Stimulated activated CD8-positive, alpha-beta memory T cell treated with anti-CD3 and anti-CD28 coated beads, Interleukin-15, amount 100 ng/mL, for 4 hours (primary cell): ENCODE results near the gene IQCH.
"Not testable (repeated sequence)": the region's sequence is repeated elsewhere in the genome, so short reads cannot be mapped to it uniquely, and the experiment has no call there.

Source experiments
- DNase-seq, 2 donors: peaks; one replicate each; pipeline ENCODE4 v3.0.0-alpha.2; 2020; ENCODE audit warnings: low read depth in 2 of 2

Gene IQCH

DNA sequence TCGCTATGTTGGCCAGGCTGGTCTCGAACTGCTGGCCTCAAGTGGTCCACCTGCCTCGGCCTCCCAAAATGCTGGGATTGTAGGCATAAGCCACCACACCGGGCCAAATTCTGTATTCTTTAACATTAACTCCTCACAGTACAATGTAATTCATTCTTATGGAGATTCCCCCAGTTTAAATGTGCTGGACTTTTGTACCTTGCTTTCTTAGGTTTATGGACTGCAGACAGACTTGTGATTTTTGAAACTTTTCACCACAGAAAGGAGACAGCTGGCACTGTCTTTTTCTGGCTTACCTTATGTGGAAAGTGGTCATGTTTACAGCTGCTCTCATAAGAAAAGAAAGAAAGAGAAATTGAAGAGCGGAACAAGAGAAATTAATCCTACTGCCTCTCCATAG, 103.8 kb downstream of the IQCH start:
- no peak for DNase-seq

DNA sequence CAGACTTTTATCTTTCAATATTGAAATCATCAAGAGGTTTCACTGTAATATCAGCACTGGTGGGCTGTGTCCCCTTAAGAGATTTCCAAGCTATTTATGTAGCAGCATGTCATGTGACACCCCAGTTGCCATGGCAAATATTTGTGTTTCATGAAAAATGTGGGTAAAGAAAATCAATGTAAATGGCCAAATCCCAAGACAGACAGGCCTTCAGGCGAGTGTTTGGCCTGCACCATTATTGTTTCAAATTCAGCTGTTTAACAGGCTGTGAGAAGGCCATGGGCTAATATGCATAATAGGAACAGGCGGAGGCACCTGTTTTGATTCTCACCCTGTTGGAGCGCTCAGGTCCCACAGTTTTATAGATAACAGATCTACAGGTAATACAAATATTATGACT, 104.2 kb downstream of the IQCH start:
- no peak for DNase-seq

DNA sequence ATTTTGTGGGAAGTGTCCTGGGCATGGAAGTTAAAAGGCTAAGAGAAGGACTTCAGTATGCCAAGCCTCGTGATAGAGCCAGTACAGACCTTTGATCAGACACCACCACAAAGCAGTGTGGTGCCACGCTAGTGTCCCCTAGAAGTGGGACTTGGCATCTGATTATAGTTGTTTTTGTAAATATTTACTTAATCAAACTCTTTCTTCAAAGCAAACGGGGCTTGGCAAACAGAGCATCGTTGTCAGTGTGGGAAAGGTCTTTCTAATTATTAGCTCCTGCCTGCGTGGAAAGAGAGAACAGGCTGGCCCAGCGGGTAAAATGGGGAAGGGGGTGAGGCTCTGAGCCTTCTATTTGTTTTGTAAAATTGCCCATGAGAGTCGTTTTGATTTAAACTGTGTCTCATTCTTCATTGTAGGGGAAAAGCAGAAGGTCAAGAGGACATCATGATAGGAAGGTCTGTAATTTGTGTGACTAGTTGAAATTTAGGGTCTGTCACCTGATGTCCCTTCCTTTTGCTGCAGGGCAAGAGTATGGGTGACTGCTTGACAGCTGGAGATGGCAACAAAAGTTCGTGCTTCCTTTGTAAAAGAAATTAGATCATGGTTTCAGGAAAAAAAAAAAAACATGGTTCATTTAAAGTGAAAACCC, 105.0 kb downstream of the IQCH start:
- DNase-seq, result no peak

DNA sequence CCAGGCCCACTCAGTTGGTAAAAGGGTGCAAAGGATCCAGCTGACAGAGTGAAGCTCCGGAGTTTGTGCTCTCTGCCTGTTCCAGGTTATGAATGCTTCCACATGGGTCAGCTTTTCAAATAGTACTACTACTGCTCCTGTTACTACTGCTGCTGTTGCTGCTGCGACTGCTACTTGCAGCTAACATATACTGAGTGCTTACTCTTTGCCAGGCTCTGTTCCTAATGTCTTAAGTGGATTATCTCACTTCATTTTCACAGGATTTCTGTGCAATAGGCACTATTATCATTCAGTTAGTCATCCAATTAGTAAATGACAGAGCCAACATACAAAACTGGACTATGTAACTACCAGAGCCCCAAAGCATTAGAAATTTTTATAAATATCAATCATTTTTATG, 106.5 kb downstream of the IQCH start:
- no peak for DNase-seq

DNA sequence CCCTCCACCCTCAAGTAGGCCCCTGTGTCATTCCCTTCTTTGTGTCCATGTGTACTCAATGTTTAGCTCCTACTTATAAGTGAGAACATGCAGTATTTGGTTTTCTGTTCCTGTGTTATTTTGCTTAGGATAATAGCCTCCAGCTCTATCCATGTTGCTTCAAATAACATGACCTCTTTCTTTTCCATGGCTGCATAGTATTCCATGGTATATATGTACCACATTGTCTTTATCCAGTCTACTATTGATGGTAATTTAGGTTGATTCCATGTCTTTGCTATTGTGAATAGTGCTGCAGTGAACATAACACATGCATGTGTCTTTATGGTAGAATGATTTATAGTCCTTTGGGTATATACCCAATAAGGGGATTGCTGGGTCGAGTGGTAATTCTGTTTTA, 109.1 kb downstream of the IQCH start:
- not testable (repeated sequence) for DNase-seq

DNA sequence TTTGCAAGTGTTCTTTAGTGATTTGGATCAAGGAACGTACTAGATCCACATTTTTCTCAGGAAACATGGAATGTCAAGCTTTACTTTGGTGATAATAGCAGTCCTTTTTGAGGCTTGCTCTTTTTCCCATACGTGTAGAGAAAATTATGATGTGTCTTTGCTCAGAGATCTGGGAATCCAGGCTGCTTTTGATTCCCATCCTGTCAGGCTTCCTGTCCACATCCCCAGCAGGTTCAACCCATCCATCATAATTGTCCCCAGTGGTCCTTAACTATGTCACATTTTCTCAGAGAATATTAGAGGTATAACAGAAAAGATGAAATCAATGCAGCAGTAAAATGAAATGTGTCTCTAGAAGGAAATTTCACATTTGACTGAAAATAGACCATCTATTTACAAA, 111.4 kb downstream of the IQCH start:
- DNase-seq, result no peak

DNA sequence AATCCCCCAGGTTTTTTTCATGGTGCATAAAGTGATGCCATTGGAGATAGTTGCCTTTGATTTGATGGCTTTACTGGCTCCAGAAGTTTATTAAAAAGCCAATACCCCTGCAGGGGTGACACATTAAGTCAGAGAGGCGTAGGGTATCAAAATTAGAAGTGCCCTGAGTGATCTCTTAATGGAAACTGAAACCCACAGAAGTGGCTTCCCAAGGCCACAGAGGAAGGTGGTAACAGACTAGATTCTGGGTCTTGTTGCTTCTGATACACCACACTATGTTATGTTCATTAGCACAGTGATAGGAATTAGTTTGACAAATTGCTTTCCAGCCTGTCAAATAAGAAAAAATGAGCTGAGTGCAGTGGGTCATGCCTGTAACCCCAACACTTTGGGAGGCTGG, 112.3 kb downstream of the IQCH start:
- no peak for DNase-seq

DNA sequence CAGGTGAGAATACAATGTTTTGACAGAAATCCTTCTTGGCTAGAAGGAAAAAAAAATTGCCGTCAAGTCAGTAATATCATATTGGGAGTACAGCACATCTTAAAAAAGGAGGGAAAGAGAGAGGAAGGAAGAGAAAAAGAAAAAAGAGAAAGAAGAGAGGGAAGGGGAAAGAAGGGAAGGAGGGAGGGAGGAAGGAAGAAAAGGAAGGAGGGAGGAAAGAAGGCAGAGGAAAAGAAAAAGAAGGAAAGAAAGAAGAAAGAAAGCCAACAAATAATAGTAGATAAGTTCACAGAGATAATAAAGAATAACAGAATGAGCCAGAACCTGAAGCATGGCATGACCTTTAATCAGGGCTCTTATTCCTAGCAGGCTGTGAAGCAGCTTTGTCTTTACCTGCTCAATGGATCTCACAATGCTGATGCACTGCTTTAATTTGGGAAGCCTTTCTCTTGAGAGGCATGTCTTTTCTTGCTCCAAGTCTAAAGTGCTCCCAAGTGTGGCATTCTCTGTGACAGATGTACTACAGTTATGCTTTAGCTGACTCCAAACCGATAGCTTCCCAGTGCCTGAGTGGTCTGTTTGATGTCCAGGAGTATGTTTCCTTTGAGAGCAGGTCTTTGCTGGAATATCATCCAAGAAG, 114.9 kb downstream of the IQCH start:
- no peak for DNase-seq

DNA sequence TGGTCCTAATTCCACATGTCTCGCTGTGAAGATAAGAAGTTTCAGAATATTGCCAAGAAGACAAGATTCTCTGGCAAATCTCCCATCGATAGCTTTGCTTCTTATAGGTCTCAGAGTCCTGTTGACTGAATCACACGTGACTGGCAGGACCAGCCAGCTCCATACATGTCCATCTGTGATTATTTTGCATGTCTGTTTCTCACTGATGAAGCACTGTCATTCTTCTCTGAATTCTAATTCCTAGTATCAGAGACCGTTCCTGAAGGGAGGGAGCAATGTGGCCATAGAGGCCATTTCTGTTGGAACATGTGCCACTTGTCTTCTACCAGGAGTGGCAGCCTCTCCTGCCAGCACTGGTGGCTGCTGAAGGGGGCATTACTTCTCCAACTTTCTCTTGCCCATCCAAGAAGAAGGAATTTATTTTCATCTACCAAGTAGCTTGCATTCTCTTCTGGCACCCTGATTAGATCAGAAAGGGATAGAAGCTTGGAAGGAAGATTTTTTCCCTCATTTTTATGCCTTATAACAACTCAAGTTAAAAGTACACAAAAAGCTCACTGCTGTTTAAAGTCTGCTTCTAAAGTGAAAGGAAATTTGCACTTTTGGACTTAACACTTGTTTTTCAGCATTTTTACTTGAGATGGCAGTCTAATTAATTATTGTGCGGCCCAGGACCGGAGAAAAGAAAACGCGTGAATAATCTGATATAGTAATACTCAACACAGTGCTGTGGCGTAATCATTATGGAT, 115.8 kb downstream of the IQCH start:
- DNase-seq, result no peak

DNA sequence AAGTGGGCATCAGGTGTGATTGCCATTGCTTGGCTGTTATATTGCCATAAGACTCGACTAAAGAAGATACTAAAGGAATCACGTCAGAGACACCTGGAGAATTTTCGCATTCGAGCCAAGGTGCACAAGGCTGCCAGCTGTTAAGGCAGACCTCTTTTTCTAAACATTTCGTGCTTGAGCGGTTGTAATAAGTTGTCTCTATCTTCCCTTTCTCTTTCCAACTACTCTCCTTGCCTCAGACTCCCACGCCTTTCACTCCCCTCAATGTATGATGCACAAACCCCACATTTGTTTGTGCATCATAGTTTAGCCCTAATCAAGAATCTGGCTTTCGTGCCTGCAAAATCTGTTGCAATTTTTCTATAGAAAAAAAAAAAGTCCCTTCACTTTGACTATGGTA, 118.0 kb downstream of the IQCH start:
- no peak for DNase-seq

DNA sequence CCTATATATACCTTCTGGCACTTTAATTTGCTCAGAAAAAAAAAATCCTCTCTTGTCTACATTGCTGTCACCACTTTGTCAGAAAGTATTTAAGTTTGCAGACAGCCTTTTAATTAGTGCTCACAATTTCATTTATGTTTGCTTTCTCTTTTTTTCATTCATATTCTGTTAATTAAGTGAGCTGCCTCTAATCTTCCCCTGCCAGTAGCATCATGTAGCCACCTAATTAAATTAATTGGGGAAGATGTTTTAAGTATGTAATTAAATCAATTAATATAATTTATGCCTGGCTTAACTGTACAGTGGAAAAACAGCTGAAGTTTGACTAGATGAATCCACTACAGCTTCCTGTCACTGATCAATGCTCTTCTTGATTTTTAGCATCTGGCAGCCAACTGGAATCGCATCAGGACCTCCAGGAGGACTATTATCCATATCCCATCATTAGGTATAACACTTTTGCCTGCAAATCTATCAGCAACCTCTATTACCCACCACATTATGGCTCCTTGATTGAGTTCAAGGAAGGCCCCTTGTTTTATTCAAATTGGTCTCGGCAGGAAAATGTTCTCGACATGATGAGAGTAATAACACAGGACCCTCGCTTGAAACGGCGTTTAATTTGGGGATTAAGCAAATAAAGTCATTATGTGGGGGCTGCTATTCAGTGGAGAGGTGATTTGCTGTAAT, 118.5 kb downstream of the IQCH start:
- no peak for DNase-seq

DNA sequence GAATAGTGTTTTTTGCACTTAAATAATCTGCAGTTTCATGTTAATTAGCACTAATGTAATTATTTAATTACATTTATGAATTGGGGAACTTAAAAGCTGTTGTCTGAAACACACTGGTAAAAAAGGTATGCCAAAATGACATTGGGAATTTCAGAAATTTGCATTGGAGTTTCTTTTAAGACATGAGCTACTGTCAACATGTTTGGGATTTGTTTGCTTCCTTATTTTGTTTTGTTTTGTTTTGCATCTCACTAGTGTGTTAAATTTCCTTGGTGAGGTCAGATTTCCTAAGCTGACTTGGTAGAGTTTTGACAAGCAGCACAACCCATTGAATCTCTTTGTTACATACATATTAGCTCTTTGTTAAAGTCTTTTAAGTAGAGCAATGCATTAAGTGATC, 119.4 kb downstream of the IQCH start:
- no peak for DNase-seq

DNA sequence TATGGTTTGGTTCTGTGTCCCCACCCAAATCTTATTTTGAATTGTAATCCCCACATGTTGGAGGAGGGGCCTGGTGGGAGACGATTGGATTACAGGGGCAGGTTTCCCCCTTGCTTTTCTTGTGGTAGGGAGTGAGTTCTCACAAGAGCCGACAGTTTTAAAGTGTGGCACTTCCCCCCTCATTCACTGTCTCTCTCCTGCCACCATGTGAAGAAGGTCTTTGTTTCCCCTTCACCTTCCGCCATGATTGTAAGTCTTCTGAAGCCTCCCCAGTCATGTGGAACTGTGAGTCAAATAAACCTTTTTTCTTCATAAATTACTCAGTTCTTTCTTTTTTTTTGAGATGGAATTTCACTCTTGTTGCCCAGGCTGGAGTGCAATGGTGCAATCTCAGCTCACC, 124.9 kb downstream of the IQCH start:
- no peak for DNase-seq

DNA sequence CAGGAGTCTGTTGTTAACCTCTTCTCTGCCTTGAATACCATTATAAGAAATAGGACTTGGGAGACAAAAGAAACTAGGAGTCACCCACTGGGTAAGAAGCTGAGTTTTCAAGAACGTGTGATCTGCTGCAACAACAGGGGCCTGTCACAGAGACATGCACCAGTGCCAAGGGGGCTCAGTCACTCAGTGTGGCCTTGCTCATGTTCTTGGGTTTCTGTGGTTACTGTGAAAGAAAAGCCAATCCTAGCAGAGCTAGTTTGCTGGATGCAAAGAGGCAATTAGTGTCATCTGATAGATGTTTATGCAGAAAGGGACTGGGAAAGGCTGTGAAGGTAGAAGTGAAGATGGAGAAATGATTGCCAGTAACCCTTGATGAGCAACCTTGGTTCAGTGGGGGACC, 126.3 kb downstream of the IQCH start:
- DNase-seq, result no peak

DNA sequence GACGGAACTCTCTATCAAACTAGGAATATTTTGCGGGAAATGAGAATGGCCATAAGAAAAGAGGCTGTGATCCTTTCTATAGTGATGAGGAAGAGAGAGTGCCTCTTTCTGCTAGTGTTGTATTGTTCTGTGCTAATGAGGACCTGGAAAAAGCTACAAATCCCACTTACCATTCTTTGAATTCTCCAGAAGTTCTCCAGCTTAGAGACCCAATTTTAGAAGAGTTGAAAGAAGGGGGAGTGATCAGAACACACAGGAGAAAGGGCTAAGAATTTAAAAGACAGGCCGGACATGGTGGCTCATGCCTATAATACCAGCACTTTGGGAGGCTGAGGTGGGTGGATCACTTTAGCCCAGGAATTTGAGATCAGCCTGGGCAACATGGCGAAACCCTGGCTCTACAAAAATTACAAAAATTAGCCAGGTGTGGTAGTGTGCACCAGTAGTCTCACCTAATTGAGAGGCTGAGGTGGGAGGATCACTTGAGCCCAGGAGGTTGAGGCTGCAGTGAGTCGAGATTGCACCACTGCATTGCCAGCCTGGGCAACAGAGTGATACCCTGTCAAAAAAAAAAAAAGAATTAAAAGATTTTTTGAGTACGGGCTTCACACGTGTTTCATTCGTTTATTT, 126.9 kb downstream of the IQCH start:
- DNase-seq, result no peak

DNA sequence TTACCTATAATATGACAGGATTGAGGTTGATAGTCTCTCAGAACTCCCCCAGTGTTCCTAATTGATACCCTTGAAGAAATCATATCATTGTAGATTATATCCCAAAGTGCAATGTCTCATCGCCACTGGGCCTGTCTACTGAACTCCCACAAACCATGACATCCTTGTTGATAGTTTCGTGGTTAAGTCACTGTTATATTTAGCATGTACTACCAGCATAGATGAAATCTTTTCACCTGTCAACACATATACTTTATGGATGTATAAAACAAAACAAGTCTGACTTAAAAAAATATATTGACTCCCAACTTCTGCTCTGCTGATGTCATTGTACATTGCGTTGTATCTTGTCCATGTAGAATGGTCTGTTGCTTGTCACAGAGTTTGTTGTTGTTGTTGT, 128.1 kb downstream of the IQCH start:
- no peak for DNase-seq

DNA sequence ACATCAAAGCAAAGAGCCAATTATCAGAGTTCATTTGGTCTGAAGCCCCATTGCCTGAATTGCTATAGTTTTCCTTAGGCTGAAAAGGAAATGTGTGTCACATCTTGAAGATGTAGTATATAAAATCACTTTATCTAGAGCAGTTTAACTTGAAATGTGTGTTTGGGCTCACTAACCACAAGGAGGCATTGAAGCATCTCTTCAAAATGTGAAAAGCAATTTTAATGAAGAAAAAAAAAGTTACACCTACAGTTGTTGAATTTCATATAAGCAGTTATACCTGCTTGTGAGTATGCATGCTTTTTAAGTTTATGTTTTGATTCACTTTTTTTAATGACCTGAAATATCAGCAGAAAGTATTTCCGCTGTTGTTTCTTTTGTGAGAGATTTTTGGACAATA, 129.3 kb downstream of the IQCH start:
- no peak for DNase-seq

DNA sequence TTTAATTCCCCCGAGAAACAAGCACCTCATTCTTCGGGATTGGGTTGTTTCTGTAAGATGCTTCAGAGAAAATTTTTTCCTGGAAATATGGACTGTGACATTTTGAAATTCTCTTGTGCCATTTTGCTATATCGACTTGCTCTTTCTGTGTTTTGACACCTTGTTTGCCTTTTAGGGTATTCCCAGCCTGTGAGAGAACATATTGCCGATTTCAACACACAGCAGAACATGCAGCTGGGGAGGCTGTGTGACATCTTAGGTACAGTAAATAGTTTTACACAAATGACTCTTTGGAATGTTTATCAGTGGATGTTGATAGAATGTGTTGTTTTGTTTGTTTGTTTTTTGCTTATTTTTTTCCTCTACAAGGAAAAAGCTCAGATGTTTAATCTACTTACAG, 130.2 kb downstream of the IQCH start:
- no peak for DNase-seq

DNA sequence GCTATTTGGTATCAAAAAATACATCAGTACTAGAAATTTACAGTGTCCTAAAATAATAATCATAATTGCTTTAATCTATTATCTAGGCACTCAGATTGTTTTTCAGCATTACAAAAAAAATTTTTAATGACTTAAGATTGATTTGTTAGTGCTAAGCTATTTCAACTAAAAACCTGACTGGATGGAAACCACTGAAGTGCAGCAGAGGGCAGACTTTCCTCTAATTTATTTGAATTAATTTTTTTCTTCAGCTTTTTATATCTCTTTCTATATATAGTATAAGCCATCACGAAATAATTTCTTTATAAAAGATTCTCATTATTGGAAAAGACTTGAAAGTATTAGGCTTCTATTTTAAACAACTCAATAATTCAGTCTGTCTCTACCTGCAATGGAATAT, 131.4 kb downstream of the IQCH start:
- no peak for DNase-seq

DNA sequence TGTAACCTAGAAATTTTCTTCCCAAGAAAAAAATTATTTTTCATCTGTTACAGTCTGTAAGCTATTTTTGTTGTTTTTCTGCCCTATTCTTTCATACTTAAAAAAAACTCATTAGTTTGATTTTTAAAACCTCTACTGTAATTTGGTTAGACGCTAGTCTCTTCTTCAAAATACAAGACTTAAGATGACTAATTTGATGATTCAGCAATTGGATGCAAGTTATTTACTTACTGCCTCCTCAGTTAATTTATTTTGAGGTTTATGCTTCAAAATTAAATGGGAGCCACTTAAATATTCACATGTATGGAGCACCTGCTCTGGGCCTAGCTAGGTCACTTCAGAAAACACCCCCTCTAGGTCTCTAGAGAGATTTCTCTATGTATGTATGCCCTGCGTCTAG, 132.4 kb downstream of the IQCH start:
- no peak for DNase-seq

DNA sequence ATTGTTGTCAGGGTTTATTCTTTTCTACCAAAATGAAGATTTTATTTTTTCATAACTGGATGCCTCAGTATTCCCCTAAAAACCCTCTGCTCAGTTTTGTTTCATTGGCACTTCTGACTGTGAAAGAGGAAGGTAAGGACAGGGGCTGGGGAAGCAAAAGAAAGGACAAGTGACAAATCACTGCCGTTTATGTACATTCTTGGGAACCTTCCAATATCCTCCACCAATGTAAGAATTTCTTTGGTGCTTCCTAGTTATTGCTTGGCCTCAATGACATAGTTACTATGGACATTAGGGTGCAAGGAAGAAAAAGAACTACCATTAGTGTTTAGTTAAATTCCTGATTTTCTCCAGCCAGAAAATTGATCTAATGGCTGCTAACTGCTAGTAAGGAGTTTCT, 135.4 kb downstream of the IQCH start:
- no peak for DNase-seq
